H9 (cell line): Measurements from ENCODE around the gene RDH14. TPM values are rescaled to one million over a fixed set of nuclear protein-coding genes. Genes with fewer than 3 reads are reported as not detected.
A peak's percentile ranks its signal among the peaks of the same experiment; 100 is the strongest.

Experiments
- DNase-seq: peaks from one replicate; pipeline ENCODE4 v3.0.0-alpha.2; 2017
- H2AFZ ChIP-seq: one replicate; pipeline ENCODE4 v1.6.1; 2013; ENCODE audit warnings: mild to moderate bottlenecking, low read length, control low read depth, moderate library complexity
- H2AK5ac ChIP-seq: 2 replicates; pipeline ENCODE4 v1.6.1; 2013; ENCODE audit warnings: low read length, control low read depth, mixed read lengths; ENCODE audit not compliant: insufficient read length
- H2BK120ac ChIP-seq: one replicate; pipeline ENCODE4 v1.6.1; 2013; ENCODE audit warnings: low read depth, mild to moderate bottlenecking, low read length, control low read depth, inconsistent platforms; ENCODE audit not compliant: poor library complexity, severe bottlenecking
- H2BK12ac ChIP-seq: 2 replicates; pipeline ENCODE4 v1.6.1; 2013; ENCODE audit warnings: low read length, control low read depth, mixed read lengths, low read depth; ENCODE audit not compliant: insufficient read length
- H2BK15ac ChIP-seq: 2 replicates; pipeline ENCODE4 v1.6.1; 2013; ENCODE audit warnings: low read depth, low read length, control low read depth
- H2BK20ac ChIP-seq: one replicate; pipeline ENCODE4 v1.6.1; 2013; ENCODE audit warnings: low read depth, mild to moderate bottlenecking, low read length, control low read depth, inconsistent platforms; ENCODE audit not compliant: poor library complexity, severe bottlenecking
- H2BK5ac ChIP-seq: 2 replicates; pipeline ENCODE4 v1.6.1; 2013; ENCODE audit warnings: low read length, control low read depth, mixed read lengths; ENCODE audit not compliant: insufficient read length
- H3K14ac ChIP-seq: 2 replicates; pipeline ENCODE4 v1.6.1; 2013; ENCODE audit warnings: low read length, control low read depth; ENCODE audit not compliant: insufficient read depth
- H3K18ac ChIP-seq: 2 replicates; pipeline ENCODE4 v1.6.1; 2013; ENCODE audit warnings: low read depth, mild to moderate bottlenecking, mixed read lengths, low read length, control low read depth; ENCODE audit not compliant: insufficient read length
- H3K23ac ChIP-seq: 2 replicates; pipeline ENCODE4 v1.6.1; 2013; ENCODE audit warnings: low read length, control low read depth, mixed read lengths, low read depth; ENCODE audit not compliant: insufficient read length
- H3K23me2 ChIP-seq: 2 replicates; pipeline ENCODE4 v1.6.1; 2013; ENCODE audit warnings: low read depth, mild to moderate bottlenecking, mixed read lengths, low read length, control low read depth; ENCODE audit not compliant: insufficient read length, poor library complexity, severe bottlenecking
- H3K27ac ChIP-seq: 2 replicates; pipeline ENCODE4 v1.5.1; 2013; ENCODE audit warnings: low read length, control low read depth, mixed read lengths, low read depth; ENCODE audit not compliant: insufficient read length
- H3K27me3 ChIP-seq: 2 replicates; pipeline ENCODE4 v1.6.1; 2013; ENCODE audit warnings: low read length, control low read depth, inconsistent platforms; ENCODE audit not compliant: insufficient read depth
- H3K4ac ChIP-seq: 2 replicates; pipeline ENCODE4 v1.6.1; 2013; ENCODE audit warnings: low read depth, mild to moderate bottlenecking, control low read depth, inconsistent platforms, low read length, moderate library complexity
- H3K4me1 ChIP-seq: 2 replicates; pipeline ENCODE4 v1.6.1; 2013; ENCODE audit warnings: low read length, control low read depth, inconsistent platforms; ENCODE audit not compliant: insufficient read depth
- H3K4me2 ChIP-seq: 2 replicates; pipeline ENCODE4 v1.6.1; 2013; ENCODE audit warnings: low read length, control low read depth, mixed read lengths; ENCODE audit not compliant: insufficient read length, insufficient read depth
- H3K56ac ChIP-seq: 2 replicates; pipeline ENCODE4 v1.6.1; 2013; ENCODE audit warnings: low read depth, mild to moderate bottlenecking, mixed read lengths, low read length, control low read depth; ENCODE audit not compliant: insufficient read length
- H3K79me1 ChIP-seq: 2 replicates; pipeline ENCODE4 v1.6.1; 2013; ENCODE audit warnings: low read depth, mild to moderate bottlenecking, moderate library complexity, low read length, control low read depth, inconsistent platforms; ENCODE audit not compliant: insufficient read depth, poor library complexity, severe bottlenecking
- H3K79me2 ChIP-seq: 2 replicates; pipeline ENCODE4 v1.6.1; 2013; ENCODE audit warnings: low read length, control low read depth, inconsistent platforms; ENCODE audit not compliant: insufficient read depth
- H3K9ac ChIP-seq: 2 replicates; pipeline ENCODE4 v1.6.1; 2013; ENCODE audit warnings: low read length, control low read depth, mixed read lengths; ENCODE audit not compliant: insufficient read length; ENCODE audit errors: extremely low read depth
- H3K9me3 ChIP-seq: one replicate; pipeline ENCODE4 v1.6.1; 2013; ENCODE audit warnings: low read depth, low read length, inconsistent platforms; ENCODE audit not compliant: control insufficient read depth
- H3T11ph ChIP-seq: one replicate; pipeline ENCODE4 v1.6.1; 2013; ENCODE audit warnings: mild to moderate bottlenecking, low read length, control low read depth, inconsistent platforms
- H4K20me1 ChIP-seq: one replicate; pipeline ENCODE4 v1.6.1; 2013; ENCODE audit not compliant: control insufficient read depth, insufficient read length, insufficient read depth
- H4K5ac ChIP-seq: 2 replicates; pipeline ENCODE4 v1.6.1; 2013; ENCODE audit warnings: low read depth, mild to moderate bottlenecking, mixed read lengths, low read length, control low read depth; ENCODE audit not compliant: insufficient read length
- H4K8ac ChIP-seq: replicated peaks from 2 replicates; pipeline ENCODE4 v1.6.1; 2013; ENCODE audit warnings: low read length, control low read depth, mixed read lengths, low read depth; ENCODE audit not compliant: insufficient read length
- H4K91ac ChIP-seq: 2 replicates; pipeline ENCODE4 v1.6.1; 2013; ENCODE audit warnings: low read depth, mild to moderate bottlenecking, moderate library complexity, mixed read lengths, low read length, control low read depth; ENCODE audit not compliant: insufficient read length
- H3K27ac Mint-ChIP-seq, 3 experiments: 2 replicates in 2 of 3; 3 replicates in 1 of 3; pipeline ENCODE4 v1.8.0; 2020 to 2021; ENCODE audit warnings: mixed read lengths in 3 of 3, mild to moderate bottlenecking in 1 of 3, moderate library complexity in 1 of 3
- H3K27me3 Mint-ChIP-seq: 2 replicates; pipeline ENCODE4 v1.8.0; 2021; ENCODE audit warnings: low read depth, mild to moderate bottlenecking, moderate library complexity, mixed read lengths
- H3K36me3 Mint-ChIP-seq, 3 experiments: 2 replicates in 2 of 3; 3 replicates in 1 of 3; pipeline ENCODE4 v1.8.0; 2020 to 2021; ENCODE audit warnings: low read depth in 3 of 3, mixed read lengths in 3 of 3; ENCODE audit not compliant: insufficient read depth in 1 of 3
- H3K4me1 Mint-ChIP-seq, 2 experiments: 2 replicates each; pipeline ENCODE4 v1.8.0; 2020; ENCODE audit warnings: mixed read lengths in 2 of 2
- H3K4me3 Mint-ChIP-seq, 2 experiments: 2 replicates in 1 of 2; 3 replicates in 1 of 2; pipeline ENCODE4 v1.8.0; 2020 to 2021; ENCODE audit warnings: mild to moderate bottlenecking in 2 of 2, mixed read lengths in 2 of 2, moderate library complexity in 1 of 2
- H3K9me3 Mint-ChIP-seq, 2 experiments: 2 replicates in 1 of 2; 3 replicates in 1 of 2; pipeline ENCODE4 v1.8.0; 2020; ENCODE audit warnings: mild to moderate bottlenecking in 2 of 2, mixed read lengths in 2 of 2, moderate library complexity in 1 of 2
- CTCF ChIP-seq: fragments of 200-600 bp; sonication (generic); conservative IDR thresholded peaks from 3 replicates; pipeline ENCODE4 v1.8.0; 2021; ENCODE audit warnings: antibody characterized with exemption, mild to moderate bottlenecking
- WGBS: extraction: QIAGEN DNeasy Blood & Tissue Kit; methylation state at CpG from one replicate; pipeline ENCODE4 v1.1.7; 2013; ENCODE audit warnings: missing lambda C conversion rate, low lambda C conversion rate, mixed read lengths; ENCODE audit not compliant: insufficient read length; ENCODE audit errors: extremely low coverage; 5-methylcytosine and 5-hydroxymethylcytosine counted together
- total RNA-seq: library from RNA; stranded (reverse); gene quantifications from 2 replicates; pipeline ENCODE4 v1.2.1, GENCODE V29; 2021

The RDH14 gene
- total RNA-seq, 1 experiment from 2014 or later, result 25.5 TPM

DNA sequence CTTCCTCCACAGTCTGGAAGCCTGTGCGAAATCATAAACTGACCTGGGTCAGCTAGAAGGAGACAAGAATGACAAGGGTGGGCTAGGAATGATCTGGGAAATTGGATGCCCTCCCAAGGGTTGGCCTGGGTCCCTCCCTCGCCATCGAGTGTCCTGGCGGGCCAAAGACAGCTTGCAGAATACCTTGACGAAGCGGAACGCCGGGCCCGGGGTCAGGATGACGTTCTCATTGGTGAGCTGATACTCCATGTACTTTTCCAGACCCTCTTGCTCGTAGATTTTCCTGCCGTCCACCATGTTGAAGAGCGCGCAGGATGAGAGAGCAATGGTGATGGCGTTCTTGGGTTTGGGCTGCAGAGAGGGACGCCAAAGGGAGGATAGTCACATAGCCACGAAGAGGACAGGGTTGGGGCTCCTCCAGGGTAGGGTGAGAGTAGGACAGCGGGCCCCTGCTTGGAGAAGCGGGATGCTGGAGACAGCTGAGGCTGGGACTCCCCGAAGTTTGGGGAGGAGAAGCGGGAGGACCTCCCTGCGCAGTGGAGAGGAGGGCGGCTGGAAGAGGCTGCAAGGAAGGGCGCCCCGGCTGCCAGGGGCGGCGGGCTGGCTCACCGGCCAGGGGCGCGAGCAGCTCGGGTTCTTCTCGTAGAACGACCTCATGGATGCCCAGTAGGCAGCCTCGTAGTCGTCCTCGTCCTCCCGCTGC is 23.6 kb upstream of the RDH14 start:
- H3K4me2 ChIP-seq, result no peak overlapping the region

More for the DNA sequence above, 23.6 kb upstream of the RDH14 start:
- Histone ChIP-seq H3T11ph (no peak overlapping the region), H3K79me1 (no peaks in the 10 kb centered on the region), H4K8ac (no peak overlapping the region), H3K4ac (no peak overlapping the region; the same call in 1 of the 2 replicates), H3K18ac (no peak overlapping the region), H3K23me2 (no peaks in the 10 kb centered on the region), H4K91ac (no peak overlapping the region), H3K56ac (no peak overlapping the region), H4K20me1 (no peaks in the 10 kb centered on the region), H3K27ac (no peak overlapping the region), H3K27me3 (no peaks in the 10 kb centered on the region), H2BK5ac (no peak overlapping the region), H3K4me1 (no peaks in the 10 kb centered on the region), H3K9ac (no peak overlapping the region), H2AK5ac (no peak overlapping the region), H3K14ac (no peak overlapping the region; the same call in 1 of the 2 replicates), H2BK120ac (no peak overlapping the region), H3K79me2 (no peaks in the 10 kb centered on the region), H2BK12ac (no peak overlapping the region), H2AFZ (no peak overlapping the region), H3K9me3 (no peaks in the 10 kb centered on the region), H4K5ac (no peak overlapping the region), H3K23ac (no peak overlapping the region), H2BK20ac (no peak overlapping the region), H2BK15ac (no peak overlapping the region)
- no peak for TF ChIP-seq CTCF
- Mint-ChIP-seq H3K9me3 (peaks cover under 1 to 9% of the 10 kb centered on the region in 2 experiments; a peak in 4 of 5 replicates), H3K27me3 (no peaks in the 10 kb centered on the region), H3K4me3 (no peak overlapping the region; a peak in 1 of 5 replicates), H3K36me3 (no peaks in the 10 kb centered on the region; a peak in 3 of 7 replicates), H3K27ac (peak overlapping the region in 1 of 3 experiments; percentile 94; a peak in 1 of 7 replicates), H3K4me1 (peaks cover 0 to 2% of the 10 kb centered on the region in 2 experiments; a peak in 1 of 4 replicates)
- no peak for DNase-seq
- WGBS, result no CpG with 5 or more reads among the region's 37 CpGs
